CD14-positive monocyte (primary cell): ENCODE data around the gene B4GALNT3. TPM values are rescaled to one million over a fixed set of nuclear protein-coding genes. Genes with fewer than 3 reads are reported as not detected.

Experiments
- DNase-seq, 3 donors: peaks; one replicate each; pipeline ENCODE4 v3.0.0-alpha.2; 2011 to 2022
- H2AFZ ChIP-seq: 2 replicates; pipeline ENCODE4 v1.6.0; 2012; ENCODE audit warnings: mild to moderate bottlenecking, low read depth, low read length, inconsistent platforms; ENCODE audit not compliant: insufficient read depth, poor library complexity, severe bottlenecking
- H3K27ac ChIP-seq, 2 donors: 1 replicate in 1 of 2; 2 replicates in 1 of 2; pipeline ENCODE4 v1.5.1; 2012 to 2013; ENCODE audit warnings: low read length in 2 of 2, control low read depth in 1 of 2, inconsistent platforms in 1 of 2, low read depth in 1 of 2, mild to moderate bottlenecking in 1 of 2
- H3K27me3 ChIP-seq, 2 donors: one replicate each; pipeline versions ENCODE4 v1.6.0 to v1.6.1; 2011 to 2013; ENCODE audit warnings: low read length in 2 of 2; ENCODE audit not compliant: control insufficient read depth in 2 of 2, insufficient read depth in 2 of 2
- H3K36me3 ChIP-seq, 2 donors: replicated peaks in 1 of 2; 1 replicate in 1 of 2; 2 replicates in 1 of 2; pipeline versions ENCODE4 v1.5.1 to v1.6.1; 2012 to 2013; ENCODE audit warnings: low read length in 2 of 2, control low read depth in 1 of 2, inconsistent platforms in 1 of 2, mild to moderate bottlenecking in 1 of 2; ENCODE audit not compliant: insufficient read depth in 2 of 2, control insufficient read depth in 1 of 2
- H3K4me1 ChIP-seq, 2 donors: 1 replicate in 1 of 2; 2 replicates in 1 of 2; pipeline versions ENCODE4 v1.5.1 to v1.6.1; 2012 to 2013; ENCODE audit warnings: low read length in 2 of 2, control low read depth in 1 of 2, inconsistent platforms in 1 of 2, mild to moderate bottlenecking in 1 of 2, moderate library complexity in 1 of 2; ENCODE audit not compliant: insufficient read depth in 2 of 2, control insufficient read depth in 1 of 2
- H3K4me2 ChIP-seq: replicated peaks from 2 replicates; pipeline ENCODE3; 2012; ENCODE audit warnings: low read length, moderate library complexity, mild to moderate bottlenecking; ENCODE audit not compliant: poor library complexity, severe bottlenecking; ENCODE audit errors: extremely low read depth
- H3K4me3 ChIP-seq, 3 experiments: fragments of 200-600 bp in 1 of 3; sonication (generic) in 1 of 3; replicated peaks in 1 of 3; 1 replicate in 2 of 3; 2 replicates in 1 of 3; pipeline ENCODE4 v1.5.1; 2011 to 2013; ENCODE audit warnings: low read length in 3 of 3, mild to moderate bottlenecking in 3 of 3, control low read depth in 2 of 3, low read depth in 2 of 3, inconsistent platforms in 1 of 3, moderate library complexity in 1 of 3
- H3K79me2 ChIP-seq: 2 replicates; pipeline ENCODE4 v1.6.0; 2012; ENCODE audit warnings: mild to moderate bottlenecking, control low read depth, inconsistent platforms, low read length, moderate library complexity; ENCODE audit not compliant: insufficient read depth
- H3K9ac ChIP-seq: 2 replicates; pipeline ENCODE4 v1.6.0; 2017; ENCODE audit warnings: low read length, mild to moderate bottlenecking; ENCODE audit not compliant: insufficient read depth, poor library complexity, severe bottlenecking
- H3K9me3 ChIP-seq, 2 donors: replicated peaks in 1 of 2; 1 replicate in 1 of 2; 2 replicates in 1 of 2; pipeline versions ENCODE4 v1.5.1 to v1.6.1; 2012 to 2013; ENCODE audit warnings: low read length in 2 of 2, control low read depth in 1 of 2; ENCODE audit not compliant: control insufficient read depth in 1 of 2, insufficient read depth in 1 of 2
- H4K20me1 ChIP-seq: 2 replicates; pipeline ENCODE4 v1.6.0; 2012; ENCODE audit warnings: mild to moderate bottlenecking, low read length, control low read depth, moderate library complexity; ENCODE audit not compliant: insufficient read depth
- H3K27ac Mint-ChIP-seq, 7 donors: one replicate each; pipeline ENCODE4 v1.8.0; 2020; ENCODE audit warnings: mild to moderate bottlenecking in 7 of 7, mixed read lengths in 7 of 7, moderate library complexity in 6 of 7, inconsistent platforms in 2 of 7
- H3K27me3 Mint-ChIP-seq, 3 donors: one replicate each; pipeline ENCODE4 v1.8.0; 2021 to 2022; ENCODE audit warnings: low read depth in 3 of 3, mild to moderate bottlenecking in 3 of 3, mixed read lengths in 3 of 3, moderate library complexity in 3 of 3, inconsistent platforms in 1 of 3
- H3K36me3 Mint-ChIP-seq, 2 donors: one replicate each; pipeline ENCODE4 v1.8.0; 2020; ENCODE audit warnings: mixed read lengths in 2 of 2, inconsistent platforms in 1 of 2, mild to moderate bottlenecking in 1 of 2
- H3K4me1 Mint-ChIP-seq: one replicate; pipeline ENCODE4 v1.8.0; 2020; ENCODE audit warnings: mild to moderate bottlenecking, mixed read lengths
- H3K4me3 Mint-ChIP-seq, 2 donors: one replicate each; pipeline ENCODE4 v1.8.0; 2020; ENCODE audit warnings: mild to moderate bottlenecking in 2 of 2, mixed read lengths in 2 of 2, moderate library complexity in 1 of 2
- H3K9me3 Mint-ChIP-seq, 7 donors: one replicate each; pipeline ENCODE4 v1.8.0; 2020 to 2022; ENCODE audit warnings: mixed read lengths in 7 of 7, mild to moderate bottlenecking in 6 of 7, moderate library complexity in 6 of 7, inconsistent platforms in 2 of 7
- CTCF ChIP-seq: fragments of 200-600 bp; IDR thresholded peaks from one replicate; pipeline ENCODE4 v1.8.0; 2022; ENCODE audit warnings: antibody characterized with exemption, mild to moderate bottlenecking
- WGBS: methylation state at CpG from one replicate; pipeline ENCODE4 v1.1.5; 2013; ENCODE audit warnings: missing lambda C conversion rate; ENCODE audit not compliant: insufficient coverage; 5-methylcytosine and 5-hydroxymethylcytosine counted together
- intact Hi-C, 2 donors: fragments of 100-400 bp; cut with micrococcal nuclease; formaldehyde crosslinking; loops; one replicate each; pipeline versions ENCODE4 v1.15.0 to v1.15.1; 2023
- polyA plus RNA-seq, 3 donors: library from polyadenylated mRNA; depleted of rRNA in 1 of 3; unstranded in 2 of 3; stranded (reverse) in 1 of 3; fragments of 300-500 nt in 2 of 3; fragments of >200 nt in 1 of 3; fragmentation: Illumina TruSeq in 2 of 3; gene quantifications; 1 replicate in 2 of 3; 2 replicates in 1 of 3; pipeline ENCODE4 v1.2.3, GENCODE V29; 2012 to 2021

Gene B4GALNT3
- polyA plus RNA-seq, 3 donors = 0.09 to 0.10 TPM; not detected in 1

- no peak overlapping the region for H3K27ac ChIP-seq
- no peaks in the 10 kb centered on the region for H4K20me1 ChIP-seq
- no peaks in the 10 kb centered on the region for H3K36me3 Mint-ChIP-seq
- H3K9me3 ChIP-seq = no peaks in the 10 kb centered on the region
- no peaks in the 10 kb centered on the region for H3K36me3 ChIP-seq
- H3K4me3 ChIP-seq = no peak overlapping the region
- peaks cover 29% of the 10 kb centered on the region for H3K4me1 Mint-ChIP-seq
- WGBS = 89% methylated on average over 12 of the region's 18 CpGs
- intact Hi-C loops = no loop called here
- no peak overlapping the region for H3K4me3 Mint-ChIP-seq
- no peak overlapping the region for H2AFZ ChIP-seq
- no peak overlapping the region for H3K9ac ChIP-seq
- peak overlapping the region in 1 of 7 donors; percentile 3 for H3K27ac Mint-ChIP-seq
- DNase-seq = no peak
- TF ChIP-seq CTCF = no peak
- H3K27me3 ChIP-seq = no peaks in the 10 kb centered on the region
- no peak overlapping the region for H3K4me2 ChIP-seq
- H3K4me1 ChIP-seq = peaks cover 19 to 36% of the 10 kb centered on the region in 2 donors
- H3K9me3 Mint-ChIP-seq = peaks cover 0 to 2% (median 0%) of the 10 kb centered on the region in 7 donors
- H3K27me3 Mint-ChIP-seq = peaks cover 12 to 44% (median 12%) of the 10 kb centered on the region in 3 donors
- H3K79me2 ChIP-seq = no peaks in the 10 kb centered on the region
These were observed 90.9 kb downstream of the B4GALNT3 start for GRCh38 chr12:550473-551260.

- H4K20me1 ChIP-seq = no peaks in the 10 kb centered on the region
- Mint-ChIP-seq H3K4me1 (peaks cover 21% of the 10 kb centered on the region), H3K27me3 (peaks cover 12 to 39% (median 12%) of the 10 kb centered on the region in 3 donors), H3K4me3 (peak overlapping the region in 1 of 2 donors; percentile 15), H3K36me3 (no peaks in the 10 kb centered on the region), H3K27ac (no peak overlapping the region), H3K9me3 (peaks cover 0 to 2% (median 0%) of the 10 kb centered on the region in 7 donors)
- no peak overlapping the region for H2AFZ ChIP-seq
- no peak overlapping the region for H3K27ac ChIP-seq
- DNase-seq = no peak
- no peak overlapping the region for H3K4me2 ChIP-seq
- intact Hi-C loops = no loop called here
- H3K36me3 ChIP-seq = no peaks in the 10 kb centered on the region
- no peak for TF ChIP-seq CTCF
- no peaks in the 10 kb centered on the region for H3K9me3 ChIP-seq
- H3K27me3 ChIP-seq = no peaks in the 10 kb centered on the region
- WGBS = 78% methylated on average over 4 of the region's 6 CpGs
- H3K4me3 ChIP-seq = no peak overlapping the region
- no peak overlapping the region for H3K9ac ChIP-seq
- no peaks in the 10 kb centered on the region for H3K79me2 ChIP-seq
- H3K4me1 ChIP-seq = peaks cover 10 to 25% of the 10 kb centered on the region in 2 donors
These were observed 92.7 kb downstream of the B4GALNT3 start for GRCh38 chr12:552466-552865.
